Lung (tissue), 12 donors: ENCODE data around the gene PDPK1. TPM values are rescaled to one million over a fixed set of nuclear protein-coding genes. Genes with fewer than 3 reads are reported as not detected.

ENCODE experiments used
- ATAC-seq: fragments of 200-7000 bp; cut with Tn5 transposase; one replicate; pipeline ENCODE4 v1.9.1; 2020; ENCODE audit warnings: moderate number of reproducible peaks; ENCODE audit not compliant: insufficient read depth, low FRiP score
- DNase-seq, 3 donors: peaks; one replicate each; pipeline ENCODE4 v3.0.0-alpha.2; 2013 to 2017
- H3K27ac ChIP-seq, 2 donors: one replicate each; pipeline ENCODE4 v1.5.1; 2013; ENCODE audit warnings: mild to moderate bottlenecking in 2 of 2, moderate library complexity in 2 of 2, control low read depth in 1 of 2, inconsistent platforms in 1 of 2, low read depth in 1 of 2, low read length in 1 of 2
- H3K27me3 ChIP-seq, 3 donors: one replicate each; pipeline ENCODE4 v1.5.1; 2013; ENCODE audit warnings: low read length in 2 of 3; ENCODE audit not compliant: control insufficient read depth in 3 of 3, insufficient read depth in 3 of 3
- H3K36me3 ChIP-seq, 4 donors: one replicate each; pipeline ENCODE4 v1.5.1; 2013; ENCODE audit warnings: low read length in 4 of 4, mild to moderate bottlenecking in 1 of 4, moderate library complexity in 1 of 4; ENCODE audit not compliant: control insufficient read depth in 4 of 4, insufficient read depth in 4 of 4
- H3K4me1 ChIP-seq, 5 donors: one replicate each; pipeline ENCODE4 v1.5.1; 2013; ENCODE audit warnings: low read length in 5 of 5, mild to moderate bottlenecking in 2 of 5, moderate library complexity in 1 of 5; ENCODE audit not compliant: control insufficient read depth in 5 of 5, insufficient read depth in 5 of 5
- H3K4me3 ChIP-seq: one replicate; pipeline ENCODE4 v1.5.1; 2013; ENCODE audit warnings: mild to moderate bottlenecking, control low read depth, moderate library complexity
- H3K9ac ChIP-seq, 2 donors: one replicate each; pipeline ENCODE4 v1.5.1; 2013; ENCODE audit warnings: low read length in 2 of 2, control low read depth in 1 of 2; ENCODE audit not compliant: insufficient read depth in 1 of 2
- H3K9me3 ChIP-seq, 4 donors: one replicate each; pipeline ENCODE4 v1.5.1; 2013; ENCODE audit warnings: low read length in 3 of 4, mild to moderate bottlenecking in 1 of 4, moderate library complexity in 1 of 4; ENCODE audit not compliant: control insufficient read depth in 4 of 4, insufficient read depth in 3 of 4
- CTCF ChIP-seq: IDR thresholded peaks from 2 replicates; pipeline ENCODE4 v1.5.1; 2012; ENCODE audit warnings: mild to moderate bottlenecking; ENCODE audit errors: control extremely low read depth, extremely low read depth
- WGBS, 2 donors: extraction: QIAGEN DNeasy Blood & Tissue Kit; methylation state at CpG; one replicate each; pipeline ENCODE4 v1.1.7; 2013; 5-methylcytosine and 5-hydroxymethylcytosine counted together
- polyA plus RNA-seq, 2 donors: library from polyadenylated mRNA; stranded (reverse); fragments of 200-250 nt; gene quantifications; one replicate each; pipeline ENCODE4 v1.2.1, GENCODE V29; 2013
- total RNA-seq, 2 donors: library from RNA; depleted of rRNA in 1 of 2; stranded (reverse); fragments of >200 nt in 1 of 2; gene quantifications; one replicate each; pipeline ENCODE4 v1.2.1, GENCODE V29; 2014 to 2021
- donor health status: control.
- donor health status: control.
- donor health status: Bipolar disorder and iron deficiency.
- donor health status: healthy.
- donor health status: DM: yes; HTN: yes; CAD: no.

The PDPK1 gene
- total and polyA plus RNA-seq, 4 donors: 16.7 to 79.0 (median 33.8) TPM

GRCh38 chr16:2508722-2509400, 29.0 kb upstream of the PDPK1 start:
- H3K27ac ChIP-seq: no peak overlapping the region
- no peaks in the 10 kb centered on the region for H3K36me3 ChIP-seq
- peaks cover 0 to 10% (median 4%) of the 10 kb centered on the region in 5 donors for H3K4me1 ChIP-seq
- no peak for TF ChIP-seq CTCF
- H3K9ac ChIP-seq: no peak overlapping the region
- H3K4me3 ChIP-seq: no peak overlapping the region
- no peaks in the 10 kb centered on the region for H3K27me3 ChIP-seq
- H3K9me3 ChIP-seq: no peaks in the 10 kb centered on the region
- WGBS, 2 donors: 91 to 92% methylated on average over 17 to 18 of the region's 18 CpGs
- DNase-seq (no peak), ATAC-seq (no peak)

- peaks cover 3 to 21% (median 15%) of the 10 kb centered on the region in 5 donors for H3K4me1 ChIP-seq
- no peak overlapping the region for H3K9ac ChIP-seq
- H3K4me3 ChIP-seq: no peak overlapping the region
- H3K36me3 ChIP-seq: peaks cover 0 to under 1% (median 0%) of the 10 kb centered on the region in 4 donors
- no peak for TF ChIP-seq CTCF
- DNase-seq (peak in 1 of 3 donors; percentile 61), ATAC-seq (no peak)
- WGBS, 2 donors: 52 to 65% methylated on average over 24 of the region's 24 CpGs
- H3K27me3 ChIP-seq: no peaks in the 10 kb centered on the region
- H3K27ac ChIP-seq: no peak overlapping the region
- H3K9me3 ChIP-seq: no peaks in the 10 kb centered on the region
Measured at GRCh38 chr16:2511128-2511800, 26.6 kb upstream of the PDPK1 start.

GRCh38 chr16:2511996-2512734, 25.7 kb upstream of the PDPK1 start:
- no peak for TF ChIP-seq CTCF
- Histone ChIP-seq H3K36me3 (peaks cover 0 to 5% (median 0%) of the 10 kb centered on the region in 4 donors), H3K27ac (no peak overlapping the region), H3K4me3 (no peak overlapping the region), H3K9ac (no peak overlapping the region), H3K27me3 (no peaks in the 10 kb centered on the region), H3K4me1 (peaks cover 7 to 29% (median 22%) of the 10 kb centered on the region in 5 donors), H3K9me3 (no peaks in the 10 kb centered on the region)
- no peak for ATAC-seq
- no peak for DNase-seq
- WGBS, 2 donors: 92 to 93% methylated on average over 17 of the region's 17 CpGs
